Left colon (tissue), 2 donors: ENCODE measurements around the gene IGSF21. TPM values are rescaled to one million over a fixed set of nuclear protein-coding genes. Genes with fewer than 3 reads are reported as not detected.

ENCODE experiments used
- ATAC-seq: fragments of 200-7000 bp; cut with Tn5 transposase; one replicate; pipeline ENCODE4 v1.9.1; 2020; ENCODE audit warnings: mild to moderate bottlenecking, moderate library complexity
- DNase-seq, 2 donors: peaks; one replicate each; pipeline ENCODE4 v3.0.0-alpha.2; 2020
- intact Hi-C, 2 donors: fragments of 100-400 bp; cut with DNase I in 1 of 2; cut with micrococcal nuclease in 1 of 2; formaldehyde crosslinking; loops; one replicate each; pipeline versions ENCODE4 v1.11.2 to v1.14.0; 2022; cut with DNase I, micrococcal nuclease
- total RNA-seq, 2 donors: library from RNA; stranded (reverse); fragmentation: NEBNext Ultra II Directional; extraction: Animal tissue kit (Norgen Biotek cat#: 25700); gene quantifications; one replicate each; pipeline ENCODE4 v1.2.1, GENCODE V29; 2021
- donor health status: DM: no; HTN: no; CAD: no.
- donor health status: DM: yes; HTN: yes; CAD: no.

The IGSF21 gene
- total RNA-seq, 2 donors from 2014 or later = 0.37 to 2.0 TPM

- DNase-seq = no peak
- intact Hi-C loops = no loop called here
- no peak for ATAC-seq
Measured at GRCh38 chr1:18192182-18192581, 84.6 kb downstream of the IGSF21 start.

- ATAC-seq = no peak
- intact Hi-C loops = no loop called here
- no peak for DNase-seq
Measured at GRCh38 chr1:18192974-18193373, 85.4 kb downstream of the IGSF21 start.

GRCh38 chr1:18197299-18197698, 89.7 kb downstream of the IGSF21 start:
- ATAC-seq (no peak), DNase-seq (no peak)
- intact Hi-C loops = no loop called here

GRCh38 chr1:18198260-18198659, 90.7 kb downstream of the IGSF21 start:
- DNase-seq (no peak), ATAC-seq (no peak)
- intact Hi-C loops = no loop called here

- DNase-seq (no peak), ATAC-seq (no peak)
- intact Hi-C loops = no loop called here
Measured at GRCh38 chr1:18199462-18199861, 91.9 kb downstream of the IGSF21 start.

- peak in 1 of 2 donors; percentile 11 for DNase-seq
- no peak for ATAC-seq
- intact Hi-C loops = no loop called here
Measured at GRCh38 chr1:18200136-18200717, 92.6 kb downstream of the IGSF21 start.

- DNase-seq (no peak), ATAC-seq (no peak)
- intact Hi-C loops = no loop called here
Measured at GRCh38 chr1:18200918-18201317, 93.3 kb downstream of the IGSF21 start.

GRCh38 chr1:18201997-18202719, 94.6 kb downstream of the IGSF21 start:
- intact Hi-C loops = no loop called here
- no peak for DNase-seq
- ATAC-seq = peak; percentile 44

- ATAC-seq (no peak), DNase-seq (no peak)
- intact Hi-C loops = no loop called here
Measured at GRCh38 chr1:18203645-18204044, 96.0 kb downstream of the IGSF21 start.

GRCh38 chr1:18204575-18204974, 97.0 kb downstream of the IGSF21 start:
- ATAC-seq (no peak), DNase-seq (no peak)
- intact Hi-C loops = no loop called here

GRCh38 chr1:18205319-18205718, 97.7 kb downstream of the IGSF21 start:
- DNase-seq (no peak), ATAC-seq (no peak)
- intact Hi-C loops = no loop called here

GRCh38 chr1:18211764-18212163, 104.2 kb downstream of the IGSF21 start:
- DNase-seq (peak in 1 of 2 donors; percentile 48), ATAC-seq (no peak)
- intact Hi-C loops = no loop called here

GRCh38 chr1:18217398-18218043, 109.9 kb downstream of the IGSF21 start:
- peak; percentile 73 for ATAC-seq

GRCh38 chr1:18229625-18230024, 122.0 kb downstream of the IGSF21 start:
- no peak for DNase-seq
- ATAC-seq = no peak
- intact Hi-C loops = no loop called here

More at GRCh38 chr1:18217398-18218043, 109.9 kb downstream of the IGSF21 start:
- intact Hi-C loops = no loop called here
- DNase-seq = peak in 1 of 2 donors; percentile 60

- intact Hi-C loops = no loop called here
- ATAC-seq = no peak
- no peak for DNase-seq
Measured at GRCh38 chr1:18230321-18230720, 122.7 kb downstream of the IGSF21 start.

GRCh38 chr1:18230840-18231239, 123.2 kb downstream of the IGSF21 start:
- intact Hi-C loops = no loop called here
- no peak for DNase-seq
- no peak for ATAC-seq

- no peak for DNase-seq
- intact Hi-C loops = no loop called here
- ATAC-seq = no peak
Measured at GRCh38 chr1:18232052-18232451, 124.5 kb downstream of the IGSF21 start.

GRCh38 chr1:18233176-18233864, 125.7 kb downstream of the IGSF21 start:
- intact Hi-C loops = no loop called here
- no peak for ATAC-seq
- DNase-seq = no peak

- peak; percentile 30 to 40 for DNase-seq
- ATAC-seq = peak; percentile 76
- intact Hi-C loops = no loop called here
Measured at GRCh38 chr1:18234790-18235242, 127.2 kb downstream of the IGSF21 start.

- no peak for DNase-seq
- intact Hi-C loops = no loop called here
- no peak for ATAC-seq
Measured at GRCh38 chr1:18237371-18237770, 129.8 kb downstream of the IGSF21 start.
